ENCODE measurements around the gene RTKN2.
"Not testable (repeated sequence)": the region's sequence is repeated elsewhere in the genome, so short reads cannot be mapped to it uniquely, and the experiment has no call there.

Gene RTKN2

GRCh38 chr10:62259456-62259855, 9.2 kb downstream of the RTKN2 start:
- no peak for ATAC-seq

GRCh38 chr10:62258926-62259325, 9.7 kb downstream of the RTKN2 start:
- ATAC-seq: no peak

- ATAC-seq: peak in 1 of 2 donors; percentile 27
Measured at GRCh38 chr10:62253704-62254103, 14.9 kb downstream of the RTKN2 start.

- ATAC-seq: no peak
Measured at GRCh38 chr10:62252051-62252450, 16.6 kb downstream of the RTKN2 start.

- peak in 1 of 2 donors; percentile 45 for ATAC-seq
Measured at GRCh38 chr10:62250594-62251198, 17.9 kb downstream of the RTKN2 start.

- ATAC-seq: no peak
Measured at GRCh38 chr10:62249957-62250356, 18.7 kb downstream of the RTKN2 start.

GRCh38 chr10:62248465-62248864, 20.2 kb downstream of the RTKN2 start:
- no peak for ATAC-seq

- ATAC-seq: peak; percentile 49 to 63
Measured at GRCh38 chr10:62244785-62245467, 23.7 kb downstream of the RTKN2 start.

GRCh38 chr10:62244088-62244487, 24.6 kb downstream of the RTKN2 start:
- no peak for ATAC-seq

- peak; percentile 74 to 76 for ATAC-seq
Measured at GRCh38 chr10:62243647-62243997, 25.0 kb downstream of the RTKN2 start.

- ATAC-seq: peak; percentile 31 to 48
Measured at GRCh38 chr10:62242965-62243646, 25.5 kb downstream of the RTKN2 start.

GRCh38 chr10:62241521-62241920, 27.1 kb downstream of the RTKN2 start:
- not testable (repeated sequence) for ATAC-seq

GRCh38 chr10:62239994-62240393, 28.6 kb downstream of the RTKN2 start:
- no peak for ATAC-seq

GRCh38 chr10:62238880-62239279, 29.8 kb downstream of the RTKN2 start:
- ATAC-seq: no peak

- no peak for ATAC-seq
Measured at GRCh38 chr10:62237966-62238365, 30.7 kb downstream of the RTKN2 start.

GRCh38 chr10:62237506-62237905, 31.1 kb downstream of the RTKN2 start:
- ATAC-seq: peak; percentile 38 to 54

GRCh38 chr10:62234077-62234605, 34.5 kb downstream of the RTKN2 start:
- ATAC-seq: peak; percentile 25 to 49

- no peak for ATAC-seq
Measured at GRCh38 chr10:62233356-62234076, 35.1 kb downstream of the RTKN2 start.

- ATAC-seq: no peak
Measured at GRCh38 chr10:62231805-62232204, 36.8 kb downstream of the RTKN2 start.

GRCh38 chr10:62231371-62231770, 37.3 kb downstream of the RTKN2 start:
- no peak for ATAC-seq

- peak; percentile 60 to 61 for ATAC-seq
Measured at GRCh38 chr10:62230344-62231121, 38.1 kb downstream of the RTKN2 start.

- ATAC-seq: peak; percentile 67 to 71
Measured at GRCh38 chr10:62225362-62225761, 43.3 kb downstream of the RTKN2 start.
